Mucosa of rectum (tissue), 2 donors: Measurements from ENCODE around the gene MSL2.
"Not testable (repeated sequence)": the region's sequence is repeated elsewhere in the genome, so short reads cannot be mapped to it uniquely, and the experiment has no call there.

Experiments
- H3K27ac ChIP-seq, 2 donors: one replicate each; pipeline ENCODE4 v1.7.0; 2013; ENCODE audit warnings: inconsistent platforms in 2 of 2, low read depth in 2 of 2, low read length in 2 of 2
- H3K27me3 ChIP-seq, 2 donors: one replicate each; pipeline ENCODE4 v1.7.0; 2013; ENCODE audit warnings: low read length in 2 of 2; ENCODE audit not compliant: control insufficient read depth in 2 of 2, insufficient read depth in 2 of 2
- H3K36me3 ChIP-seq, 2 donors: one replicate each; pipeline ENCODE4 v1.7.0; 2013; ENCODE audit warnings: low read length in 2 of 2; ENCODE audit not compliant: control insufficient read depth in 2 of 2, insufficient read depth in 2 of 2
- H3K4me1 ChIP-seq, 2 donors: one replicate each; pipeline ENCODE4 v1.7.0; 2013; ENCODE audit warnings: low read length in 2 of 2, mild to moderate bottlenecking in 1 of 2; ENCODE audit not compliant: control insufficient read depth in 2 of 2, insufficient read depth in 2 of 2
- H3K4me3 ChIP-seq, 2 donors: one replicate each; pipeline ENCODE4 v1.7.0; 2013; ENCODE audit warnings: low read length in 2 of 2
- H3K9ac ChIP-seq, 2 donors: one replicate each; pipeline ENCODE4 v1.7.0; 2013; ENCODE audit warnings: low read length in 2 of 2, low read depth in 1 of 2, mild to moderate bottlenecking in 1 of 2
- H3K9me3 ChIP-seq, 2 donors: one replicate each; pipeline ENCODE4 v1.7.0; 2013; ENCODE audit warnings: low read length in 2 of 2; ENCODE audit not compliant: control insufficient read depth in 2 of 2
- donor health status: healthy.
- donor health status: Normal muscosa, but diverticular disease.

The MSL2 gene

DNA sequence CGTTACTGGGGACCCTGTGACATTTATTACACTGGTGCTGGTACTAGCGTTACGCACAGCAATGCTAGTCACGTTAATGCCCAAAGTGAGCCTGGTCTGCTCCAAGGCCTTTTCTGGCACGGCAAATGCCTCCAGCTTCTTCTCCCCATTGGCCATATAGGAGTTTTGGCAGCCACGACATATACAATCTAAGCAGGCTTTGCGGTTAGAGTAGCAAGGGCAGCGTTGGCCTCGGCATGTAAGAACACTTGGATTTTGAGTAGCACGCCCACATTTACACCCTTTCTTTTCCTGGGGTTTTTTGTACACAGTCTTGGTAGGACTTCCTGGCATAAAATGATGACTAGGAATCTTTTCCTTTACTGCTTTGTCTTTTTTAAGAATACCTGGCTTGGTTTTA, 44.9 kb downstream of the MSL2 start:
- Histone ChIP-seq H3K9ac (no peak overlapping the region), H3K4me3 (no peak overlapping the region), H3K36me3 (peaks cover 5 to 15% of the 10 kb centered on the region in 2 donors), H3K27me3 (no peaks in the 10 kb centered on the region), H3K27ac (no peak overlapping the region), H3K9me3 (no peaks in the 10 kb centered on the region), H3K4me1 (peaks cover 0 to 4% of the 10 kb centered on the region in 2 donors)

DNA sequence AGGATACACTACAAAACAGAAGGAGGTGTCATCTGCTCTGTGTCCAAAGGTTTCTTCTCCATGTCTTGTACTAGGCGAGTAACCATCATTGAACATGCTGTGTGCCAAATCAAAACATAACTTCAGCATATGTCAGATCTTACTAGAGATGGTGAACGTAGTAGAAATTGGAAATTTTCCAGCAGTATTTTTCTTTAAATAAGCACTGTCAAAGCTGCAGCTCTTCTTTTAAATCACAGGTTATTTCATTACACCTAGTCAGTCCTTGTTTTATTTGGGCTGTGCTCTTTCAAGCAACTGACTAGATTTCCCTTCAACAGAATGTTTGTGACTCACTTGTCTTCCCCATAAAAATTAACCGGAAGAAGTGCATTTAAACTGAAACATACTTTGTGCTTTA, 46.5 kb downstream of the MSL2 start:
- Histone ChIP-seq H3K4me3 (no peak overlapping the region), H3K27ac (no peak overlapping the region), H3K27me3 (no peaks in the 10 kb centered on the region), H3K9me3 (no peaks in the 10 kb centered on the region), H3K4me1 (peaks cover 0 to 4% of the 10 kb centered on the region in 2 donors), H3K36me3 (peaks cover 5 to 16% of the 10 kb centered on the region in 2 donors), H3K9ac (no peak overlapping the region)

DNA sequence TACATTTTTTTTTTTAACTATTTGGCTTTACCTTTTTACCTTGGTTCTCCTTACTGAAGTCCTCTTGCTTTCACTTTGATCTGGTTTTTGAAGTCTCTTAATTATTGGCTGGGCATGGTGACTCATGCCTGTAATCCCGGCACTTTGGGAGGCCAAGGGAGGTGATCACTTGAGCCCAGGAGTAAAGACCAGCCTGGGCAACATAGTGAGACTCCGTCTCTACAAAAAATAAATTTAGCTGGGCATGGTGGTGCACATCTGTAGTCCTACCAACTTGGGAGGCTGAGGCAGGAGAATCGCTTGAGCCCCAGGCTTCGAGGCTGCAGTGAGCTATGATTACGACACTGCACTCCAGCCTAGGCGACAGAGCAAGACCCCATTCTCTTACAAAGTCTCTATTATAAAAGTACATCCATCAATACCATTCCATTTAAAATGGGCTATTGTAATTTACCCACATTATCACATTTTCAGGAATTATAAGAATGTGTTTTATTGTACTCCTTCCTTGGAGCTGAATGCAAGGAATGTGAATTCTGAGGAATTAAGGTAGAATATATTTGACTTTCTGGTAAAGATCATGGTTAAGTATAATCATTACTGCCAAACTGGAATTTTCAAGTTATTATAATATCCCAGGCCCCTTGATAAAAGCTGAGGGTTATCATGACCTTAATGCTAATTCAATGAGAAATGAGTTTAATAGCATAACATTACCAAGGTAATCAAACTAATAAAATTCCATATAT, 49.0 kb downstream of the MSL2 start:
- Histone ChIP-seq H3K36me3 (peaks cover 5 to 13% of the 10 kb centered on the region in 2 donors), H3K4me1 (peaks cover 0 to 4% of the 10 kb centered on the region in 2 donors), H3K9ac (no peak overlapping the region), H3K27me3 (no peaks in the 10 kb centered on the region), H3K4me3 (no peak overlapping the region), H3K9me3 (no peaks in the 10 kb centered on the region), H3K27ac (no peak overlapping the region)

DNA sequence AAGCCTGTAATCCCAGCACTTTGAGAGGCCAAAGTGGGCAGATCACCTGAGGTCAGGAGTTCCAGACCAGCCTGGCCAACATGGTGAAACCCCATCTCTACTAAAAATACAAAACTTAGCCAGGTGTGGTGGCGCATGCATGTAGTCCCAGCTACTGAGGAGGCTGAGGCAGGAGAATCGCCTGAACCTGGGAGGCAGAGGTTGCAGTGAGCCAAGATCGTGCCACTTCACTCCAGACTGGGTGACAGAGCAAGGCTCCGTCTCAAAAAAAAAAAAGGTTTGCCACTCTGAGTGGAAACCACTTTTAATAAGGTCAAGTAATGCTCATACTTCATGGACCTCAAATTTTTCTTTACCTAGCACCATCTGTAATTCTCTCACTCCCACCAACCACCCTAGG, 51.7 kb downstream of the MSL2 start:
- not testable (repeated sequence) for H3K36me3 ChIP-seq, H3K27me3 ChIP-seq, H3K9me3 ChIP-seq, H3K4me3 ChIP-seq, H3K27ac ChIP-seq, H3K4me1 ChIP-seq, H3K9ac ChIP-seq

DNA sequence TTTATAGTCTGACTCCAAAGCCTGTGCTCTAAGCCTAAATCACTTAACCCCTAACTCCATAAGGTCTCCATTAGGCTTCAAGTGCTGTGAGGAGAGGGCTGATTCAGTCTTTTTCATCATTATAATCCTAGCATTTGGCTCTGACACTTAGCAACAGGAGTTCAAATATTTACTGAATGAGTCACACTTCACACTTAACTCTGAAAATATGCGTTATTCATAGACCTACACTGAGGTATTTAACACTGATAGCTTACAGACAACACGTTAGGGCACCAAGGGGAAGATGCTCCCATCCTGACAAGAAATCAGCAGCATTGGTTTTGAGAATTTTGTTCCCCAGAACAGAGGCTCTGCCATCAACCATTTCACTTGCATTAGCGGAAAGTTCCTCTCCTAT, 53.5 kb downstream of the MSL2 start:
- Histone ChIP-seq H3K4me3 (no peak overlapping the region), H3K27ac (no peak overlapping the region), H3K36me3 (peaks cover 0 to 2% of the 10 kb centered on the region in 2 donors), H3K4me1 (no peaks in the 10 kb centered on the region), H3K9me3 (no peaks in the 10 kb centered on the region), H3K27me3 (no peaks in the 10 kb centered on the region), H3K9ac (no peak overlapping the region)

DNA sequence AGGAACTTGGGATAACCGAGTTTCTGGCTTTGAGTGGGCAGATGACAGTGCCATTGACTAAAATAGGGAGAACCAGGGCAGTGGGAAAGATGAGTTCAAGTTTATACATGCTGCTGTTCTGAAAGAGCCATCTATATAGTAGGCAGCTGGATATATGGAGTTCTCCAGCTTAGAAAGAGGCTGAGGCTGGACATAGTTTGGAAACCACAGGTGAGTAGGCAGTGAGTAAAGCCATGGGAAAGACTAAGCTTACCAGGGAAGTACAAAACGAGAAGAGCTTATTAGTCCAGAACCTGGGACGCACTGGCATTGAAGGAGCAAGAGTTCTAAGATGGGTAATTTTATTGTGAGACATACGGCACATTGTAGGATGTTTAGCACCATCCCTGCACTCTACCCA, 54.2 kb downstream of the MSL2 start:
- no peak overlapping the region for H3K27ac ChIP-seq

DNA sequence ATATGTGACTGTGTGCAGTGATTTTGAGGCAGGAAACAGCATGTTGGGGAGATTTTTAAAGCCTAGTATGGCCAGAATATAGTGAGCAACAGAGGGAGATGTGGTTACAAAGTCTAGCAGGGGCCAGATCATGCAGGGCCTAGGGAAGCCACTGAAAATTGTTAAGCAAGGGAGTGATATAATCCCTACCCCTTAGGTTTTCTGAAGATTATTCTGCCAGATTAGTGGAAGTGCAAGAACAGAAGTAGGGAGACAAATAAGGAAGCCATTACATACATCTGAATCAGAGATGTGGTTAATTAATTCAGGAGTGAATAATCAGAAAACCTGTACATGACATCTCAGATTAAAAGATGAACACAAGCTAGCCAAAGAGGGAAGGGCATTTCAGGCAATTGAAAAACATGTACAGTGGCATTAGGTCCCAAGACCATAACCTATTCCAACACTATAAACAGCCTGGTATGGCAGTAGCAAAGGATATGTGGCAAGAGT, 54.8 kb downstream of the MSL2 start:
- no peaks in the 10 kb centered on the region for H3K4me1 ChIP-seq
- no peak overlapping the region for H3K27ac ChIP-seq
- H3K36me3 ChIP-seq, result peaks cover 0 to 2% of the 10 kb centered on the region in 2 donors
- no peaks in the 10 kb centered on the region for H3K9me3 ChIP-seq
- no peak overlapping the region for H3K9ac ChIP-seq
- H3K4me3 ChIP-seq, result no peak overlapping the region
- no peaks in the 10 kb centered on the region for H3K27me3 ChIP-seq

More for the DNA sequence above, 54.2 kb downstream of the MSL2 start:
- Histone ChIP-seq H3K27me3 (no peaks in the 10 kb centered on the region), H3K9me3 (no peaks in the 10 kb centered on the region), H3K36me3 (peaks cover 0 to 2% of the 10 kb centered on the region in 2 donors), H3K9ac (no peak overlapping the region), H3K4me3 (no peak overlapping the region), H3K4me1 (no peaks in the 10 kb centered on the region)

DNA sequence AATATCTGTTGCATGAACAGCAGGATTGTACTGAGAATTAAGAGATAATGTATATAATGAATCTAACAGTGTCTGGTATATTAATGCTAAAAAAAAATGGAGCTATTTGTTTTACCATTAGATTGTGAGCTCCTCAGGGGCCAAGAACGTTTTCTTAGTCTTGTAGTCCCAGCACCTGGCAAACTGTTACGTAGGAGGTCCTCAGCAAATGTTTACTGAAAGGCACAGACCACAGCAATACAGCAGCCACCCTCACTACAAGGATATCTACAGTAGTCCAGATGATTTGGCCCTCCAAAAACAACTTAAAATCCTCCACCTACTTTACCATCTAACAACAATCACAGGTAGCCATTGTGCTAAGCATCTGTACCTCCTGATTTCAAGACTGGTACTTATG, 59.7 kb downstream of the MSL2 start:
- H3K27me3 ChIP-seq, result no peaks in the 10 kb centered on the region
- H3K36me3 ChIP-seq, result no peaks in the 10 kb centered on the region
- no peak overlapping the region for H3K27ac ChIP-seq

DNA sequence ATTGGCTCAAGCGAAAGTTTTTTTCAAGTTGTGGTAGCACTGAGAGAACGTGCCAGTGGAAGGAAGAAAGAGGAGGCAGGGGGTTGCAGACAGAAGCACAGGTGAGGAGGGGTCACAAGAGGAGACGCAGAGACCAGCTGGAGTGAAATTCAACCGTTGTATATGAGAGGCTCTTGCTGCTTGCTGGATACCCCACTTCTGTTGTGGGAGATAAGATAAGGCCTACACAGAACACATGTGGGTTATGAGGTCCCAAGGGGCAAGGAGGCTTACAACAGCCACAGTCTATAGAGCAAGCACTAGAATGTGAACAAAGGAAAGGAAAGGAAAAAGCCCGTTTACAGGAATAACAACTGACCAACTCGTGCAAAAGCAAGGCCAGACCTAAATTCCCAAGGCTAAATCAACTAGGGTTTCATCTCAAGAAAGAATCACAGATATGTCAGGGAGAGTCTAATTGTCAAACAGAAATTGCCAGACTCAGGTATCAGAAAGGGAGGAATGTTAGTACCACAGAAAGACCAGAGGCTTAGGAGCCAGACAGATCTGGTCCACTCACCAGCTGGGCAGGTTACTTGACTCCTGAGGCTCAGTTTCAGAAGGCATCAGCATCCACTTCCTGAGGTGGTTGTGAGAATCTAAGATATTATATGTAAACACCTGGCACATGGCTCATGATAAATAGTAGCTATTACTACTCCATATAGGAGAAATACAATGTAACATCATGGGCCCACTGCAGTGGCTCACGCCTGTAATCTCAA, 60.9 kb downstream of the MSL2 start:
- Histone ChIP-seq H3K27me3 (no peaks in the 10 kb centered on the region), H3K9ac (no peak overlapping the region), H3K4me1 (no peaks in the 10 kb centered on the region), H3K36me3 (no peaks in the 10 kb centered on the region), H3K27ac (no peak overlapping the region), H3K4me3 (no peak overlapping the region), H3K9me3 (no peaks in the 10 kb centered on the region)

More for the DNA sequence above, 59.7 kb downstream of the MSL2 start:
- Histone ChIP-seq H3K4me3 (no peak overlapping the region), H3K9ac (no peak overlapping the region), H3K9me3 (no peaks in the 10 kb centered on the region), H3K4me1 (no peaks in the 10 kb centered on the region)

DNA sequence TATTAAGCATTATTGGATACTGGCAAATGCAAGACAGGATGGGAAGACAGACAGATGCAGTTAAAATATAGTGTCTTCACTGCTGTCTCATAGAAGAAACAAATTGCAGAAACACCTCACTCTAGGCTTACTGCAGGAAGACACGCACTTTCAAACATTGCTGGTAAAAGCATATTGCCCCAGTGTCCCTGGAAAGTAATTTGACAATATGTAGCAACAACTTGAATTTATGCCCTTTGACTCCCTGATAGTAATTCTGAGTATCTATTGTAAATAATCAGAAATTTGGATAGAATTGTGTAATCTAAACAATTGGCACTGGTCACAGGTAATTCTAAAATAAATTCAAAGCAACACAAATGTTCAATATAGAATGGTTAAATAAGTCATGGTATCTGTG, 62.0 kb downstream of the MSL2 start:
- H3K27me3 ChIP-seq, result no peaks in the 10 kb centered on the region
- no peaks in the 10 kb centered on the region for H3K4me1 ChIP-seq
- H3K9ac ChIP-seq, result no peak overlapping the region

More for the DNA sequence above, 62.0 kb downstream of the MSL2 start:
- Histone ChIP-seq H3K4me3 (no peak overlapping the region), H3K9me3 (no peaks in the 10 kb centered on the region), H3K27ac (no peak overlapping the region), H3K36me3 (no peaks in the 10 kb centered on the region)
